Astrocyte of the cerebellum (primary cell): Measurements from ENCODE around the gene KIF25.

Source experiments
- DNase-seq: peaks from one replicate; pipeline ENCODE4 v3.0.0-alpha.2; 2011; ENCODE audit warnings: low read depth
- H3K4me3 ChIP-seq: 2 replicates; pipeline ENCODE4 v1.5.1; 2011; ENCODE audit warnings: mild to moderate bottlenecking, low read depth, low read length, moderate library complexity
- in situ Hi-C: cut with HindIII; loops from 2 replicates; pipeline ENCODE4 v1.10.0; 2017; ENCODE audit warnings: low sequenced_read_pairs
- TF ChIP-seq, protein P1 (sequence below): IDR thresholded peaks from 2 replicates; pipeline ENCODE4 v1.5.1; 2012; ENCODE audit warnings: low read length, low read depth, moderate library complexity, mild to moderate bottlenecking; ENCODE audit errors: missing control alignments

The KIF25 gene

DNA sequence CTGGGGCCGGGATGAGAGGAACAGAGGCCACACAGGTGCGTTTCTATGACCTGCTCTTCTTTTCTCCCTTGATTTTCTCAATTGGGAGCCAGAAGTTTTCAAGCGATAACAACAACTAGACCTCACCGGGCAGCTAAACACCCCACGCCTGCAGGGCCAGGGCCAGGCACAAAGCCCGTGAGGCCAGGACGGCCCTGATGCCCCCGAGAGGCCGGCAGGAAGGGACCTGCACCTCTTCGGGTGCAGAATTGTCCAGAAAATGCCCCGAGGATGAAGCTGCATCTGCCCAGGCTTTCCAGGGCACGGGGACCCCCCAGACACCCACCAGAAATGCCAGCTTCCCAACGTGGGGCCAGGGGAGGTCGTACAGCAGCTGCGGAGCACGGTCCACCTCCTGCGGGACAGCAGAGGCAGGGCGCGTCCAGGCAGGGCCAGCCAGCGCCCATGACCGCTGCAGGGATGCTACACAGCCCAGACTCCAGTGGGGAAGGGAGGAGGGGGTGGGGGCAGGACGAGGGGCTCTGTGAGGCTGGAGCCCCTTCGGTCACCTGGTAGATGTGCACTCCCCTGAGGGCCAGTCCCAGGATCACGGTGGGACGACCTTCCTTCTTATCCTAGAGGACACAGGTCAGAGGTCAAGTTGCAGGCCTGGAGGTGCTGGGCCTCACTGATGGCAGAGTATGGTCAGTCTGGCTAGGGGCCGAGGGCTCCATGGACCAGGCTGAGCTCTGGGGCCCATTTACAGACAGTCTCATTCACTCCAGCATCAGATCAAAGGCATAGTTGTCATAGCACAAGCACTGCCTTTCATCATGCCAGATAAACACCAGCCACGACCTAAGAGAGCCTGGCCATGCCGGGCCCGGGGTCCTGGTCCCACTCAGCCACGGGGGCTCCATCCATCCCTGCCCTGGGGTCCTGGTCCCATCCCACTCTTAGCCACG, 65.1 kb downstream of the KIF25 start:
- TF ChIP-seq, protein P1, sequence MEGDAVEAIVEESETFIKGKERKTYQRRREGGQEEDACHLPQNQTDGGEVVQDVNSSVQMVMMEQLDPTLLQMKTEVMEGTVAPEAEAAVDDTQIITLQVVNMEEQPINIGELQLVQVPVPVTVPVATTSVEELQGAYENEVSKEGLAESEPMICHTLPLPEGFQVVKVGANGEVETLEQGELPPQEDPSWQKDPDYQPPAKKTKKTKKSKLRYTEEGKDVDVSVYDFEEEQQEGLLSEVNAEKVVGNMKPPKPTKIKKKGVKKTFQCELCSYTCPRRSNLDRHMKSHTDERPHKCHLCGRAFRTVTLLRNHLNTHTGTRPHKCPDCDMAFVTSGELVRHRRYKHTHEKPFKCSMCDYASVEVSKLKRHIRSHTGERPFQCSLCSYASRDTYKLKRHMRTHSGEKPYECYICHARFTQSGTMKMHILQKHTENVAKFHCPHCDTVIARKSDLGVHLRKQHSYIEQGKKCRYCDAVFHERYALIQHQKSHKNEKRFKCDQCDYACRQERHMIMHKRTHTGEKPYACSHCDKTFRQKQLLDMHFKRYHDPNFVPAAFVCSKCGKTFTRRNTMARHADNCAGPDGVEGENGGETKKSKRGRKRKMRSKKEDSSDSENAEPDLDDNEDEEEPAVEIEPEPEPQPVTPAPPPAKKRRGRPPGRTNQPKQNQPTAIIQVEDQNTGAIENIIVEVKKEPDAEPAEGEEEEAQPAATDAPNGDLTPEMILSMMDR = no peak
- no peak for DNase-seq
- in situ Hi-C loops = no loop called here
- H3K4me3 ChIP-seq = no peak overlapping the region

DNA sequence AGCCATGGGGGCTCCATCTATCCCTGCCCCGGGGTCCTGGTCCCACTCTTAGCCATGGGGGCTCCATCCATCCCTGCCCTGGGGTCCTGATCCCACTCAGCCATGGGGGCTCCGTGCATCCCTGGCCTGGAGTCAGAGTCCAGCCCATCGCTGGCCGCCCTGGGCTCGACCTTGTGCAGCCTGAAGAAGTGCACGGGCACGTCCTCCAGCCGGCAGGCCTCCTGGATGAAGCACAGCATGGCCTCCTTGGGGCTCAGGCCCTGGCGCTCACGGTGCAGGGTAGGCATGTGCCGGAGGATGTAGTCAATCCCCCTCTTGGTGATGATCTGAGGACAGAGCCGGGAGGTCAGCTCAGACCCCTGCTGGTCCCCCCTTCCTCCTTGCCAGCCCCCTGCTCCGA, 66.0 kb downstream of the KIF25 start:
- in situ Hi-C loops = no loop called here
- H3K4me3 ChIP-seq = no peak overlapping the region
- DNase-seq = no peak
- TF ChIP-seq, protein P1 = no peak

DNA sequence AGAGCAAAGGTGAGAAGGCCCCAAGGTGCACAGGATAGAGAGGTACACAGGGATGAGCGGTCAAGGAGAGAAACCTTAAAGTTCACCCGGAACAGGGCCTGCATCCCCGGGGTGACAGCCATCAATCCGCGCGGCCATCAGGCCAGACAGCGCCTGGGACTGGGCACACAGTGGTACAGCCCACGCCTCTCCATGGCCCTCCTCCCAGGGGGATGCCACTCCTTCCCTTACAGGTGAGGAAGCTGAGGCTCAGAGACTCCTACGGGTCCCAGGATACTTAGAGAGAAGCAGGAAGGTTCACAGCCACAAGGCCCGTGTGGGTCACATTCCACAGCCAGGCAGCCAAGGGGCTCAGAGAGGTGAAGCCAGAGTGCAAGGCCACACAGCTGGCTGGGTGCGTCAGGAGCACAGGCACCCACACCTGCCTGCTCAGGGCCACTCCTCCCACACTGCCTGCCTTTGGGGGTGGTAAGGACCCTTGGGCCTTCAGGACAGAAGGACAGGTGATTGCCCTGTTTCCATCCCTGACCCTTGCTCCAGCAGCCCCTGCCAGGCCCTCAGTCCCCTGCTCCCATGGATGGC, 66.8 kb downstream of the KIF25 start:
- H3K4me3 ChIP-seq = no peak overlapping the region
- in situ Hi-C loops = no loop called here
- TF ChIP-seq, protein P1 = no peak
- no peak for DNase-seq

DNA sequence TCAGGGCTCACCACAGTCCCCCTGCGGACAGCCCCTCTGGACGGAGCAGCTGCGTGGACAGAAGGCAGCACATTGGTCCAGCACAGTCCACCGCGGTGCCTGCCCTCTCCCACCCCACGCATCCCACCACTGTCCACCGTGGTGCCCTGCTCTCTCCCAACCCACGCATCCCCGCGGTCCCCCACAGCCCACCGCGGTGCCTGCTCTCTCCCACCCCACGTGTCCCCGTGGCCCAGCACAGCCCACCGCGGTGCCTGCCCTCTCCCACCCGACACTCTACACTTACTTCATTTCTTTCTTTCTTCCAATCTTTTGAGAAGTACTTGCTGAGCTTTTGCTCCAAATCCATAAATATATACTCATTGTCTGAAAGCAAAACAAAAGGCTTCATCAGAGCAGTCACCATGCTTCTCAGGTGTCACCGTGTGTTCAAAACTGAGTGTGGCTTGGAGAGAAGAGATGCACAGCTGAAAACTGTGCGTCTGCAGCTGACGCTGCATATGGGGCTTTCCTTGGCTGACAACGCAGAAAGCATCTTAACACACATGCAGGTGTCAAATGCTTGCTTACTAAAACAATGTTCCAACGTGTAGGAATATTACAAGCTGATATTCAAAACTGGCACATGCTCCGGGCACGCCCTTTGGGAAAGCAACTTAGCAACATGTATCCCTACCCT, 69.7 kb downstream of the KIF25 start:
- H3K4me3 ChIP-seq = no peak overlapping the region
- no peak for DNase-seq
- TF ChIP-seq, protein P1 = no peak
- in situ Hi-C loops = loop anchor here (5.0 kb wide), 1 partner anchor 55 kb away; no protein-coding TSS in a partner anchor

DNA sequence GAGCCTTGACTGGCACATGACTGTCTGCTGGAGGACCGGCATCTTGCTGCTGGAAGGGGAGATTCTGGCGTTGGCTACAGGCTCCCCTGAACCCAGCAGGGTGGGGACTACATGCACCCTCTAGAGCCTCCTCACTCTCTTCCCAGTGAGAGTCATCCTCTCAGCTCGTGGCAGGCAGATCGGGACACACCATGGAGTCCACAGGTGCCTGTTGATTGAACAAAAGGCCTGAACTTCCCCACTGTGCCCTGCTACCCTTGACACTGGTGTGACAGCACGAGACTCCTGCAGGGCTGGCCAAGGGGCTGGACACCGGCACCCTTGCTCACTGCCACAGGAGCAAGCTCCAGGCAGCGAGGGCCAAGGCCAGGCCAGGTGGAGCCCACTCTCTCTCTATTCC, 73.3 kb downstream of the KIF25 start:
- DNase-seq = no peak
- TF ChIP-seq, protein P1 = no peak
- in situ Hi-C loops = no loop called here
- no peak overlapping the region for H3K4me3 ChIP-seq

DNA sequence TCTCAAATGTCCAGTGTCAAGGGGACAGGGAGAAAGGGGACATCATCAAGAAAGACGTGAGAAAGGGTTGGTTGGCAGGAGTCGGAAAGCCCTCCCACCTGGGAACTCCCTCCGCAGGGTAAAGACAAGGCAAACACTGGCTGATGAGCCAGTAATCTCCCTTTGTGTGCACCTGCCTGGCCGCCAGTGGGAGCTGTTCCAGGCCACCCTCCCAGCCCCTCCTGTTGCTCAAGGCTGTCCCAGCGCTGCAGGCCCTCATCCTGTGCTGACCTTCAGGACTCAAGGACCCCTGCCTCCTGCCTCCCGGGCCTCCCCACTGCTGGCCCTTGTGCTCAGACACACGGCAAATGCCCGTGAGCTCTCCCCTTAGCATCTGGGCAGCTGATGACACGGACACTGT, 74.1 kb downstream of the KIF25 start:
- H3K4me3 ChIP-seq = no peak overlapping the region
- in situ Hi-C loops = no loop called here
- TF ChIP-seq, protein P1 = peak; percentile 5
- no peak for DNase-seq
